SU-DHL-6 (cell line): ENCODE results near the gene RPS6KA6.

ENCODE experiments used
- H2AFZ ChIP-seq: fragments of 200-600 bp; sonication (generic); 2 replicates; pipeline ENCODE4 v1.6.1; 2014; ENCODE audit warnings: low read depth, mild to moderate bottlenecking, moderate library complexity, mixed read lengths, antibody characterized with exemption, low read length; ENCODE audit not compliant: severe bottlenecking
- H3F3A ChIP-seq: fragments of 200-600 bp; shearing (Covaris generic); 2 replicates; pipeline ENCODE4 v1.6.0; 2016; ENCODE audit warnings: antibody characterized with exemption, mild to moderate bottlenecking; ENCODE audit not compliant: insufficient read depth
- H3K27ac ChIP-seq: fragments of 200-600 bp; sonication (generic); 2 replicates; pipeline ENCODE4 v1.5.1; 2016; ENCODE audit warnings: low read depth, mild to moderate bottlenecking, low read length, moderate library complexity, mixed read lengths
- H3K27me3 ChIP-seq: fragments of 200-600 bp; sonication (generic), shearing (Covaris generic); 2 replicates; pipeline ENCODE4 v1.6.0; 2014; ENCODE audit warnings: mild to moderate bottlenecking, low read length
- H3K36me3 ChIP-seq: fragments of 200-600 bp; sonication (generic); 2 replicates; pipeline ENCODE4 v1.6.1; 2014; ENCODE audit warnings: mild to moderate bottlenecking, low read length, mixed read lengths
- H3K4me2 ChIP-seq: fragments of 300-600, 200-600 bp; shearing (Covaris generic), sonication (generic); 2 replicates; pipeline ENCODE4 v1.6.0; 2014; ENCODE audit warnings: low read length, low read depth, mild to moderate bottlenecking; ENCODE audit not compliant: poor library complexity, severe bottlenecking
- H3K4me3 ChIP-seq: fragments of 200-600 bp; sonication (generic); 2 replicates; pipeline ENCODE4 v1.5.1; 2014; ENCODE audit warnings: antibody characterized with exemption, low read length, mild to moderate bottlenecking, mixed read lengths; ENCODE audit not compliant: insufficient read depth, poor library complexity, severe bottlenecking
- H3K79me2 ChIP-seq: fragments of 200-600 bp; sonication (generic); 2 replicates; pipeline ENCODE4 v1.6.1; 2014; ENCODE audit warnings: mild to moderate bottlenecking, low read length, moderate library complexity; ENCODE audit not compliant: insufficient read depth
- H3K9ac ChIP-seq: fragments of 200-600 bp; sonication (generic); 2 replicates; pipeline ENCODE4 v1.7.0; 2014; ENCODE audit warnings: mild to moderate bottlenecking, low read length
- H3K9me2 ChIP-seq: fragments of 200-600 bp; sonication (generic); replicated peaks from 2 replicates; pipeline ENCODE4 v1.6.1; 2014; ENCODE audit warnings: low read length; ENCODE audit not compliant: insufficient read depth
- H3K9me3 ChIP-seq: fragments of 200-600 bp; sonication (generic); 2 replicates; pipeline ENCODE4 v1.6.1; 2014; ENCODE audit warnings: low read length, mixed read lengths; ENCODE audit not compliant: insufficient read depth
- H4K20me1 ChIP-seq: fragments of 200-600 bp; sonication (generic); 2 replicates; pipeline ENCODE4 v1.6.1; 2014; ENCODE audit warnings: low read depth, mild to moderate bottlenecking, antibody characterized with exemption, low read length, moderate library complexity, mixed read lengths
- EZH2phosphoT487 ChIP-seq: fragments of 200-600 bp; sonication (generic), shearing (Covaris generic); conservative IDR thresholded peaks from 2 replicates; pipeline ENCODE4 v1.6.1; 2018; ENCODE audit warnings: mild to moderate bottlenecking, antibody characterized with exemption, low read length, moderate library complexity, mixed read lengths
- TF ChIP-seq, protein P1 (sequence below): fragments of 200-600 bp; sonication (generic); IDR thresholded peaks from one replicate; pipeline ENCODE4 v1.5.1; 2017; ENCODE audit warnings: antibody characterized with exemption, mild to moderate bottlenecking, low read length, moderate library complexity; ENCODE audit not compliant: insufficient read depth, poor library complexity, severe bottlenecking

The RPS6KA6 gene

DNA sequence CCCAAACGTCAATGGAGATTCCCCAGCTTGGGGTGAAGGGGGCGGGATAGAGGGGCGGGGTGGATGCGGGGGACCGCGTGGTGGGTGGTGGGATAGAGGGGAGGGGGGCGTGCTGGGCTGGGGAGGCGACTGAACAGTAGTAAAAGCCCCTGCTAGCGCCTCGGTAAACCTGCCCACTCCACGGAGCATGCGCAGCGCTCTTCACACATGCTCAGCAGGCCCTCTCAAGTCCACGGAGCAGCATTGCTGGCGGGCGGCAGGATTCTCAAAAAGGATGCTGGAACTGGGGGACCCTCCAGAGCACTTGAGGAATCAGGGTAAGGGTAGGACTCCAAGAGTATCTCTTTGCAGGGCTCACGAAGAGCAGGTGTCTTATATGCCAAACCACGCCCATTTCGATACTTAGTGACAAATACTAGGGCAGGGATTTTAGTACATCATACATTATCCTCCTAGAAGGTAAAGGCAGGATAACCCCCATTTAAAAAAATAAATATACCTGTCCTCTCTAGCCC, 378 bp upstream of the RPS6KA6 start:
- no peaks in the 10 kb centered on the region for H3K9me2 ChIP-seq
- H3K9me3 ChIP-seq: no peaks in the 10 kb centered on the region
- peak overlapping the region; percentile 86 for H3K4me2 ChIP-seq
- no peaks in the 10 kb centered on the region for H3K27me3 ChIP-seq
- no peaks in the 10 kb centered on the region for H3K36me3 ChIP-seq
- H4K20me1 ChIP-seq: no peaks in the 10 kb centered on the region
- H3K4me3 ChIP-seq: peak overlapping the region; percentile 70
- peak overlapping the region; percentile 74 for H2AFZ ChIP-seq
- H3F3A ChIP-seq: peaks cover 3% of the 10 kb centered on the region; the same call in 1 of the 2 replicates
- H3K27ac ChIP-seq: no peak overlapping the region
- TF ChIP-seq, protein P1, sequence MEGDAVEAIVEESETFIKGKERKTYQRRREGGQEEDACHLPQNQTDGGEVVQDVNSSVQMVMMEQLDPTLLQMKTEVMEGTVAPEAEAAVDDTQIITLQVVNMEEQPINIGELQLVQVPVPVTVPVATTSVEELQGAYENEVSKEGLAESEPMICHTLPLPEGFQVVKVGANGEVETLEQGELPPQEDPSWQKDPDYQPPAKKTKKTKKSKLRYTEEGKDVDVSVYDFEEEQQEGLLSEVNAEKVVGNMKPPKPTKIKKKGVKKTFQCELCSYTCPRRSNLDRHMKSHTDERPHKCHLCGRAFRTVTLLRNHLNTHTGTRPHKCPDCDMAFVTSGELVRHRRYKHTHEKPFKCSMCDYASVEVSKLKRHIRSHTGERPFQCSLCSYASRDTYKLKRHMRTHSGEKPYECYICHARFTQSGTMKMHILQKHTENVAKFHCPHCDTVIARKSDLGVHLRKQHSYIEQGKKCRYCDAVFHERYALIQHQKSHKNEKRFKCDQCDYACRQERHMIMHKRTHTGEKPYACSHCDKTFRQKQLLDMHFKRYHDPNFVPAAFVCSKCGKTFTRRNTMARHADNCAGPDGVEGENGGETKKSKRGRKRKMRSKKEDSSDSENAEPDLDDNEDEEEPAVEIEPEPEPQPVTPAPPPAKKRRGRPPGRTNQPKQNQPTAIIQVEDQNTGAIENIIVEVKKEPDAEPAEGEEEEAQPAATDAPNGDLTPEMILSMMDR: no peak
- TF ChIP-seq EZH2phosphoT487: no peak
- peak overlapping the region; percentile 68 for H3K9ac ChIP-seq
- peaks cover 8% of the 10 kb centered on the region; the same call in 1 of the 2 replicates for H3K79me2 ChIP-seq

DNA sequence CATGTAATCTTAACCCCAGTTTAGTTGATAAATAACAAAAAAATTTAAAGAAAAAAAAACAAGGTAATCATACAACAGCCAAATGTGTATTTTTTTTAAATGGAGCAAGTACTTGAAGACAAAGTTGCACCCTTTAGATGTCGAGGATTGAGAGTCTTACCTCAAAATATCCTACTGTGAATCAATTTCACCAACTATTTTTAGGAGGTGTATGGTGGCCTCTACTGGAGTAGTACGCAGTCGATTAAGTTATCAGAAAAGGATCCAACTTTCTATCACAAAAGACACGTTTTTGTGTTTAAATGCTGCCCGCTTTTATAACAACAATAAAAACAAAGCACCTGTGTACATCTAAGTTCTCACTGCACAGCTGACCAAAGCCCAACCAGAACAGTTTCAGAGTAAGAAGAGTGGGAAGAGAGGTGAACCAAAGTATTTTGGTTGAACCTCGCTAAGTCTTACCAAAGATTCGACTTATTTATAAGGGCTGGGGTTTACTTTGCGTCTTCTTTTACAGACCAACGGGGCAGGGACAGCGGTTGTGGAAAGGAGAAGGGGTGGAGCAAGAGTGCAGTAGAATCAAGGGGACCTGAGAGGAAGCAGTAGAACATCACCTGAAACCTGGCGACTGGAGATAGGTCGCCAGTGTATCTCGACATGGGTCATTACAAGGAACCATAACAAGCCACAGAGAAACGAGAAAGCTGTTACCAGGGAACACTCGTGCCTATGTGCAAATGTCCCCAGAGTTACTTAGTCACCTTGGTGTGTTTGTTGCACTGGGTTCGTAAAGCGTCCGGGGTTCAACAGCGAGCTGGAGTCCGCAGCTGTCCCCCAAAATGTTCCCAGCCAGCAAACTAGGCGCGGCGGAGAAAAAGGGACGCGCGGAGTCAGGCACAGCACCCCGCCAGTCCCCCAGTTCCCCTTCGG, 1.1 kb downstream of the RPS6KA6 start:
- Histone ChIP-seq H3K79me2 (peaks cover 8% of the 10 kb centered on the region; the same call in 1 of the 2 replicates), H2AFZ (peak overlapping the region; percentile 93), H3K4me3 (peak overlapping the region; percentile 70), H3K27me3 (no peaks in the 10 kb centered on the region), H3K4me2 (peak overlapping the region; percentile 86), H3K9ac (peak overlapping the region; percentile 68), H3K9me3 (no peaks in the 10 kb centered on the region), H4K20me1 (no peaks in the 10 kb centered on the region), H3K9me2 (no peaks in the 10 kb centered on the region), H3K36me3 (no peaks in the 10 kb centered on the region), H3F3A (peaks cover 3% of the 10 kb centered on the region; the same call in 1 of the 2 replicates), H3K27ac (0 out of 2 replicates have a peak overlapping the region, but pooled peaks have one; percentile 29)
- TF ChIP-seq EZH2phosphoT487: no peak
- TF ChIP-seq, protein P1: no peak

DNA sequence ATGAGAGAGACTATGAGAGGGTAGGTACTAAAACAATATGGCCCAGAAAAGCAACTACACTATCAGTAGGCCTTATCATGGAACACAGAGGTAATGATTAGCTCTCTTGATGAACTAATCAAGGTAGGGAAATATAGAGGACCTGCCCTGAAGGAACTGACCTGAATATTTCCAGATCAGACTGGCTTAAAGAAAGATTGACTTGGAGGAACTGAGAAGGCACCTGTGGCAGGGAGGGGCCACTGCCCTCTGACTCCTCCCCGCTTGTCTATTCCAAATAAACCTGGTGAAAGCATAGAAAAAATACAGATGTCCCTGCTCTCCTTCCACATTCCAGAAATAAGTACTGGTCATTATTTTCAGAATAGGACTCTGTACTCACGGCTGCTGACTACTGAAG, 5.5 kb downstream of the RPS6KA6 start:
- no peak overlapping the region for H2AFZ ChIP-seq
- H3K4me2 ChIP-seq: no peak overlapping the region
- H3K36me3 ChIP-seq: no peaks in the 10 kb centered on the region
- no peak overlapping the region for H3K9ac ChIP-seq
- no peaks in the 10 kb centered on the region for H3K9me3 ChIP-seq
- peaks cover 8% of the 10 kb centered on the region; the same call in 1 of the 2 replicates for H3K79me2 ChIP-seq
- H3F3A ChIP-seq: no peaks in the 10 kb centered on the region
- no peaks in the 10 kb centered on the region for H3K27me3 ChIP-seq
- TF ChIP-seq EZH2phosphoT487: no peak
- TF ChIP-seq, protein P1: no peak
- H3K27ac ChIP-seq: no peak overlapping the region
- H3K9me2 ChIP-seq: no peaks in the 10 kb centered on the region
- H4K20me1 ChIP-seq: no peaks in the 10 kb centered on the region
- no peak overlapping the region for H3K4me3 ChIP-seq
